Panc1 (cell line): ENCODE data around the gene ALOX12B. TPM values are rescaled to one million over a fixed set of nuclear protein-coding genes. Genes with fewer than 3 reads are reported as not detected.

Experiments used
- ATAC-seq: fragments of 200-7000 bp; cut with Tn5 transposase; 2 replicates; pipeline ENCODE4 v1.9.1; 2020; ENCODE audit warnings: mild to moderate bottlenecking, moderate library complexity
- BruUV-seq: library from RNA; stranded (reverse); fragments of 400-500 nt; replicated peaks from 2 replicates; lab custom pipeline; 2021; lab: Mats Ljungman, UMichigan
- CTCF ChIA-PET: fragments of 300-600 bp; sonication (Branson Sonifier 250); formaldehyde crosslinking; loops from one replicate; lab custom pipeline; 2022; ENCODE audit warnings: antibody characterized with exemption; lab: Charles Lee
- POLR2A ChIA-PET: fragments of 300-600 bp; sonication (Branson Sonifier 250); formaldehyde crosslinking; loops from one replicate; lab custom pipeline; 2022; ENCODE audit warnings: antibody characterized with exemption; lab: Charles Lee
- DNase-seq: peaks from one replicate; pipeline ENCODE4 v3.0.0-alpha.2; 2010; ENCODE audit warnings: low read depth, low spot score
- H3K27ac ChIP-seq: 2 replicates; pipeline ENCODE4 v1.5.1; 2011; ENCODE audit warnings: mild to moderate bottlenecking, low read length, inconsistent platforms
- H3K27me3 ChIP-seq: fragments of 200-500 bp; sonication (Bioruptor generic); 2 replicates; pipeline ENCODE4 v1.6.0; 2014; ENCODE audit warnings: low read length, inconsistent platforms; ENCODE audit not compliant: control insufficient read depth, insufficient read depth
- H3K36me3 ChIP-seq: fragments of 200-500 bp; sonication (Bioruptor generic); 2 replicates; pipeline ENCODE4 v1.5.1; 2014; ENCODE audit warnings: inconsistent platforms, mild to moderate bottlenecking, low read length, moderate library complexity; ENCODE audit not compliant: control insufficient read depth, insufficient read depth
- H3K4me1 ChIP-seq: 2 replicates; pipeline ENCODE4 v1.5.1; 2011; ENCODE audit warnings: inconsistent platforms, mild to moderate bottlenecking, low read length, moderate library complexity; ENCODE audit not compliant: control insufficient read depth, insufficient read depth
- H3K4me3 ChIP-seq, 2 experiments: 2 replicates each; pipeline ENCODE4 v1.5.1; 2011 to 2012; ENCODE audit warnings: low read depth in 2 of 2, low read length in 2 of 2, mild to moderate bottlenecking in 2 of 2, inconsistent platforms in 1 of 2, moderate library complexity in 1 of 2
- H3K9me3 ChIP-seq: fragments of 200-500 bp; sonication (Bioruptor generic); 2 replicates; pipeline ENCODE4 v1.5.1; 2014; ENCODE audit warnings: low read depth, mild to moderate bottlenecking, inconsistent platforms, low read length, moderate library complexity; ENCODE audit not compliant: control insufficient read depth, insufficient read depth
- CTCF ChIP-seq: fragments of 450-650 bp; IDR thresholded peaks from 2 replicates; pipeline ENCODE4 v1.5.1; 2017; ENCODE audit warnings: mild to moderate bottlenecking
- POLR2AphosphoS5 ChIP-seq: IDR thresholded peaks from 2 replicates; pipeline ENCODE4 v1.6.1; 2012; ENCODE audit warnings: mild to moderate bottlenecking, low read depth, low read length, moderate library complexity
- REST ChIP-seq, 2 experiments: IDR thresholded peaks; 2 replicates each; pipeline ENCODE4 v1.6.1; 2011 to 2012; ENCODE audit warnings: low read depth in 2 of 2, control low read depth in 1 of 2, low read length in 1 of 2, mild to moderate bottlenecking in 1 of 2, moderate library complexity in 1 of 2; ENCODE audit not compliant: insufficient read depth in 1 of 2
- SIN3A ChIP-seq: IDR thresholded peaks from 2 replicates; pipeline ENCODE4 v1.6.1; 2012; ENCODE audit warnings: low read depth, mild to moderate bottlenecking, low read length, moderate library complexity, borderline replicate concordance; ENCODE audit not compliant: insufficient read depth
- TCF7L2 ChIP-seq: IDR thresholded peaks from 2 replicates; pipeline ENCODE4 v1.6.1; 2011; ENCODE audit warnings: mild to moderate bottlenecking, low read depth, low read length, inconsistent platforms
- in situ Hi-C: cut with HindIII; loops from 2 replicates; pipeline ENCODE4 v1.10.0; 2016; ENCODE audit warnings: low sequenced_read_pairs, low pct_unique_long_range_greater_than_20kb
- intact Hi-C: fragments of 100-400 bp; cut with micrococcal nuclease; formaldehyde crosslinking; loops from one replicate; pipeline ENCODE4 v1.10.0; 2022; ENCODE audit not compliant: unreplicated experiment
- total RNA-seq: library from RNA; stranded (reverse); gene quantifications from one replicate; pipeline ENCODE4 v1.2.1, GENCODE V29; 2021; ENCODE audit not compliant: unreplicated experiment

The ALOX12B gene
- total RNA-seq, 1 experiment from 2014 or later, result not detected

- Histone ChIP-seq H3K9me3 (no peaks in the 10 kb centered on the region), H3K36me3 (no peaks in the 10 kb centered on the region), H3K27ac (0 out of 2 replicates have a peak overlapping the region, but pooled peaks have one; percentile 17), H3K4me1 (peaks cover 7% of the 10 kb centered on the region), H3K27me3 (no peaks in the 10 kb centered on the region), H3K4me3 (peak overlapping the region; percentile 60 to 92)
- ChIA-PET CTCF (no interaction called here), POLR2A (no interaction called here)
- TF ChIP-seq CTCF (no peak), TCF7L2 (no peak), POLR2AphosphoS5 (no peak), SIN3A (no peak), REST (IDR thresholded peaks at IDR 0.05; ENCODE audit: insufficient read depth in 1 of 2, low read depth in 2 of 2, low read length in 1 of 2) (no peak)
- in situ Hi-C loops (no loop called here), intact Hi-C loops (loop anchor here (10.0 kb wide), 1 partner anchor 100 kb away; no protein-coding TSS in a partner anchor)
- ATAC-seq, result no peak
- no peak for DNase-seq
- no TSS peak for BruUV-seq
Measured at GRCh38 chr17:8124350-8125153, 37.0 kb upstream of the ALOX12B start.

- BruUV-seq, result no TSS peak
- Histone ChIP-seq H3K9me3 (no peaks in the 10 kb centered on the region), H3K27ac (peak within 1 kb of the TSS; percentile 65), H3K4me1 (peaks cover 7% of the 10 kb centered on the region), H3K36me3 (no peaks in the 10 kb centered on the region), H3K27me3 (no peaks in the 10 kb centered on the region), H3K4me3 (peak within 1 kb of the TSS; percentile 60 to 92)
- ChIA-PET POLR2A (no interaction called here), CTCF (no interaction called here)
- TF ChIP-seq POLR2AphosphoS5 (no peak), SIN3A (no peak), TCF7L2 (no peak)
- ATAC-seq (no peak), DNase-seq (no peak)
- in situ Hi-C loops (no loop called here), intact Hi-C loops (loop anchor here (10.0 kb wide), 1 partner anchor 101 kb away; no protein-coding TSS in a partner anchor)
Measured at GRCh38 chr17:8123695-8124349, 36.3 kb upstream of the ALOX12B start, which contains the start of gene HES7. TSS of gene HES7 (minus strand) at chr17:8124106. CDS start at chr17:8124084, 22 bp downstream.
